DOHH2 (cell line): Measurements from ENCODE around the gene CST2.

Experiments used
- EZH2phosphoT487 ChIP-seq: fragments of 200-600 bp; sonication (generic); IDR thresholded peaks from 2 replicates; pipeline ENCODE4 v1.6.1; 2017; ENCODE audit warnings: borderline replicate concordance, mild to moderate bottlenecking, antibody characterized with exemption, low read length, moderate library complexity, mixed read lengths
- TF ChIP-seq, protein P1 (sequence below): fragments of 200-600 bp; sonication (generic); IDR thresholded peaks from one replicate; pipeline ENCODE4 v1.5.1; 2014; ENCODE audit warnings: antibody characterized with exemption, mild to moderate bottlenecking, low read depth, low read length; ENCODE audit not compliant: poor library complexity, severe bottlenecking

DNA sequence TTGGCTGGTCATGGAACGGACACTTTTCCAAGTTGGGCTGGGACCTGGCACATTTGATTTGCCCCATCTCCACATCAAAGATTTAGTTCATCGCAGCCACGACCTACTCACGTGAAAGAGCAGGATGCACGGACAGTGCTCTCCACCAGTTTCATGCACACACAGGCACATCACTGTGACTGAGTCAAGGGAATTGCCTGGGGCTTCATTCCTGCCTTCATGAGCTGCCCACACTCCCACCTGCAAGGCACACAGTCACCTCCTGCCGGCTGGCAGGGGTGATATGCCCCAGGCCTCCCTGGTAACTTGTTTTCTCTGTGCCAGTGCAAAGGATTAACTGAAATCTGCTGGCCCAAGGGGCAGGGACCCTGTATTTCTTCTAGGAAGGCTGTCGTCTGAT lies 52.4 kb downstream of the CST2 start:
- TF ChIP-seq, protein P1, sequence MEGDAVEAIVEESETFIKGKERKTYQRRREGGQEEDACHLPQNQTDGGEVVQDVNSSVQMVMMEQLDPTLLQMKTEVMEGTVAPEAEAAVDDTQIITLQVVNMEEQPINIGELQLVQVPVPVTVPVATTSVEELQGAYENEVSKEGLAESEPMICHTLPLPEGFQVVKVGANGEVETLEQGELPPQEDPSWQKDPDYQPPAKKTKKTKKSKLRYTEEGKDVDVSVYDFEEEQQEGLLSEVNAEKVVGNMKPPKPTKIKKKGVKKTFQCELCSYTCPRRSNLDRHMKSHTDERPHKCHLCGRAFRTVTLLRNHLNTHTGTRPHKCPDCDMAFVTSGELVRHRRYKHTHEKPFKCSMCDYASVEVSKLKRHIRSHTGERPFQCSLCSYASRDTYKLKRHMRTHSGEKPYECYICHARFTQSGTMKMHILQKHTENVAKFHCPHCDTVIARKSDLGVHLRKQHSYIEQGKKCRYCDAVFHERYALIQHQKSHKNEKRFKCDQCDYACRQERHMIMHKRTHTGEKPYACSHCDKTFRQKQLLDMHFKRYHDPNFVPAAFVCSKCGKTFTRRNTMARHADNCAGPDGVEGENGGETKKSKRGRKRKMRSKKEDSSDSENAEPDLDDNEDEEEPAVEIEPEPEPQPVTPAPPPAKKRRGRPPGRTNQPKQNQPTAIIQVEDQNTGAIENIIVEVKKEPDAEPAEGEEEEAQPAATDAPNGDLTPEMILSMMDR = no peak
- no peak for TF ChIP-seq EZH2phosphoT487
